Activated CD8-positive, alpha-beta T cell treated with anti-CD3 and anti-CD28 coated beads for 36 hours (primary cell): ENCODE data around the gene CTBP2. TPM values are rescaled to one million over a fixed set of nuclear protein-coding genes. Genes with fewer than 3 reads are reported as not detected.
A peak's percentile ranks its signal among the peaks of the same experiment; 100 is the strongest.

Experiments used
- ATAC-seq: fragments of 200-7000 bp; cut with Tn5 transposase; one replicate; pipeline ENCODE4 v1.10.0; 2021; ENCODE audit warnings: mild to moderate bottlenecking, moderate library complexity
- CTCF ChIA-PET: fragments of 350-600 bp; sonication (Branson Sonifier 250); formaldehyde crosslinking; loops from one replicate; lab custom pipeline; 2021; ENCODE audit warnings: antibody characterized with exemption; lab: Charles Lee
- POLR2A ChIA-PET: fragments of 350-600 bp; sonication (Branson Sonifier 250); formaldehyde crosslinking; loops from one replicate; lab custom pipeline; 2021; ENCODE audit warnings: antibody characterized with exemption; lab: Charles Lee
- DNase-seq: peaks from one replicate; pipeline ENCODE4 v3.0.0-alpha.2; 2020
- H3K27ac Mint-ChIP-seq: one replicate; pipeline ENCODE4 v1.8.0; 2021; ENCODE audit warnings: mild to moderate bottlenecking, mixed read lengths
- H3K27me3 Mint-ChIP-seq: one replicate; pipeline ENCODE4 v1.8.0; 2021; ENCODE audit warnings: mixed read lengths
- H3K36me3 Mint-ChIP-seq: one replicate; pipeline ENCODE4 v1.8.0; 2021; ENCODE audit warnings: low read depth, mixed read lengths
- H3K4me1 Mint-ChIP-seq: one replicate; pipeline ENCODE4 v1.8.0; 2021; ENCODE audit warnings: low read depth, mixed read lengths
- H3K4me3 Mint-ChIP-seq: one replicate; pipeline ENCODE4 v1.8.0; 2021; ENCODE audit warnings: mild to moderate bottlenecking, moderate library complexity, mixed read lengths
- H3K9me3 Mint-ChIP-seq: one replicate; pipeline ENCODE4 v1.8.0; 2021; ENCODE audit warnings: mixed read lengths
- intact Hi-C: fragments of 100-400 bp; cut with micrococcal nuclease; formaldehyde crosslinking; loops from one replicate; pipeline ENCODE4 v1.10.0; 2022
- total RNA-seq, 2 experiments: library from RNA; stranded (reverse); gene quantifications; one replicate each; pipeline ENCODE4 v1.2.3, GENCODE V29; 2021
- TF ChIP-seq, protein P1 (sequence below): fragments of 200-600 bp; IDR thresholded peaks from one replicate; pipeline ENCODE4 v1.8.0; 2022; ENCODE audit warnings: antibody characterized with exemption, mild to moderate bottlenecking

Gene CTBP2
- total RNA-seq, 2 experiments from 2014 or later = 0.60 to 0.88 TPM

GRCh38 chr10:124952123-124952522 lies 208.2 kb downstream of the CTBP2 start:
- Mint-ChIP-seq H3K4me1 (peaks cover 40% of the 10 kb centered on the region), H3K36me3 (peaks cover 19% of the 10 kb centered on the region), H3K27ac (no peak overlapping the region), H3K4me3 (no peak overlapping the region), H3K9me3 (no peaks in the 10 kb centered on the region), H3K27me3 (no peaks in the 10 kb centered on the region)
- ATAC-seq (no peak), DNase-seq (no peak)
- CTCF ChIA-PET = interaction anchor here (1.1 kb wide), 1 partner anchor 9 kb away, joined by 3 read pairs; no protein-coding TSS in a partner anchor
- intact Hi-C loops = no loop called here
- TF ChIP-seq, protein P1, sequence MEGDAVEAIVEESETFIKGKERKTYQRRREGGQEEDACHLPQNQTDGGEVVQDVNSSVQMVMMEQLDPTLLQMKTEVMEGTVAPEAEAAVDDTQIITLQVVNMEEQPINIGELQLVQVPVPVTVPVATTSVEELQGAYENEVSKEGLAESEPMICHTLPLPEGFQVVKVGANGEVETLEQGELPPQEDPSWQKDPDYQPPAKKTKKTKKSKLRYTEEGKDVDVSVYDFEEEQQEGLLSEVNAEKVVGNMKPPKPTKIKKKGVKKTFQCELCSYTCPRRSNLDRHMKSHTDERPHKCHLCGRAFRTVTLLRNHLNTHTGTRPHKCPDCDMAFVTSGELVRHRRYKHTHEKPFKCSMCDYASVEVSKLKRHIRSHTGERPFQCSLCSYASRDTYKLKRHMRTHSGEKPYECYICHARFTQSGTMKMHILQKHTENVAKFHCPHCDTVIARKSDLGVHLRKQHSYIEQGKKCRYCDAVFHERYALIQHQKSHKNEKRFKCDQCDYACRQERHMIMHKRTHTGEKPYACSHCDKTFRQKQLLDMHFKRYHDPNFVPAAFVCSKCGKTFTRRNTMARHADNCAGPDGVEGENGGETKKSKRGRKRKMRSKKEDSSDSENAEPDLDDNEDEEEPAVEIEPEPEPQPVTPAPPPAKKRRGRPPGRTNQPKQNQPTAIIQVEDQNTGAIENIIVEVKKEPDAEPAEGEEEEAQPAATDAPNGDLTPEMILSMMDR = no peak
- POLR2A ChIA-PET = no interaction called here

DNA sequence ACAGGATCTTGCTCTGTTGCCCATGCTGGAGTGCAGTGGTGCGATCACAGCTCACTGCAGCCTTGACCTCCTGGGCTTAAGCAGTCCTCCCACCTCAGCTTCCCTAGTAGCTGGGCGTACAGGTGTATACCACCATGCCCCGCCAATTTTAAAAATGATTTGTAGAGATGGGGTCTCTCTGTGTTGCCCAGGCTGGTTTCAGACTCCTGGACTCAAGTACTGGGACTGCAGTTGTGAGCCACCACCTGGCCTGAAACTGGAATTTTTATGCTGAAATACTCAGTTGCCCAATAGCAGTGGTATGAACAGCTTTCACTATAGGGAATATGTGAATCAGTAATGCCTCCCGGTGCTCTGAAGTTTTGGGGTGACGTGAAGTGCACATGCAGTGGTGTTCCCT lies 210.8 kb downstream of the CTBP2 start:
- POLR2A ChIA-PET = no interaction called here
- Mint-ChIP-seq H3K27ac (no peak overlapping the region), H3K27me3 (no peaks in the 10 kb centered on the region), H3K36me3 (peaks cover 27% of the 10 kb centered on the region), H3K9me3 (no peaks in the 10 kb centered on the region), H3K4me3 (no peak overlapping the region), H3K4me1 (peaks cover 43% of the 10 kb centered on the region)
- CTCF ChIA-PET = interaction anchor here (1.4 kb wide), 1 partner anchor 43 kb away, joined by 3 read pairs; no protein-coding TSS in a partner anchor
- ATAC-seq (no peak), DNase-seq (no peak)
- TF ChIP-seq, protein P1 = no peak
- intact Hi-C loops = no loop called here

- intact Hi-C loops = no loop called here
- ATAC-seq (peak; percentile 79), DNase-seq (no peak)
- TF ChIP-seq, protein P1 = no peak
- Mint-ChIP-seq H3K36me3 (peaks cover 30% of the 10 kb centered on the region), H3K27me3 (no peaks in the 10 kb centered on the region), H3K4me1 (peaks cover 53% of the 10 kb centered on the region), H3K4me3 (no peak overlapping the region), H3K9me3 (no peaks in the 10 kb centered on the region), H3K27ac (peak overlapping the region; percentile 7)
- ChIA-PET POLR2A (no interaction called here), CTCF (interaction anchor here (1.2 kb wide), 1 partner anchor 13 kb away, joined by 5 read pairs; no protein-coding TSS in a partner anchor)
These were observed 213.4 kb downstream of the CTBP2 start for GRCh38 chr10:124946945-124947344.

- intact Hi-C loops = no loop called here
- H3K27me3 Mint-ChIP-seq = no peaks in the 10 kb centered on the region
- ChIA-PET POLR2A (no interaction called here), CTCF (no interaction called here)
- TF ChIP-seq, protein P1 = no peak
- no peak for DNase-seq
- H3K4me3 Mint-ChIP-seq = no peak overlapping the region
- peaks cover 31% of the 10 kb centered on the region for H3K36me3 Mint-ChIP-seq
- H3K27ac Mint-ChIP-seq = no peak overlapping the region
- peaks cover 61% of the 10 kb centered on the region for H3K4me1 Mint-ChIP-seq
- ATAC-seq = no peak
- H3K9me3 Mint-ChIP-seq = no peaks in the 10 kb centered on the region
These were observed 215.4 kb downstream of the CTBP2 start for GRCh38 chr10:124944982-124945381.

- DNase-seq = peak; percentile 6
- H3K36me3 Mint-ChIP-seq = peaks cover 27% of the 10 kb centered on the region
- H3K4me1 Mint-ChIP-seq = peaks cover 64% of the 10 kb centered on the region
- TF ChIP-seq, protein P1 = no peak
- H3K4me3 Mint-ChIP-seq = no peak overlapping the region
- peak overlapping the region; percentile 18 for H3K27ac Mint-ChIP-seq
- no peaks in the 10 kb centered on the region for H3K9me3 Mint-ChIP-seq
- POLR2A ChIA-PET = interaction anchor here (1.1 kb wide), 1 partner anchor 44 kb away, joined by 3 read pairs; no protein-coding TSS in a partner anchor
- no peak for ATAC-seq
- CTCF ChIA-PET = interaction anchor here (0.9 kb wide), 1 partner anchor 32 kb away, joined by 3 read pairs; no protein-coding TSS in a partner anchor
- intact Hi-C loops = no loop called here
- no peaks in the 10 kb centered on the region for H3K27me3 Mint-ChIP-seq
These were observed 216.9 kb downstream of the CTBP2 start for GRCh38 chr10:124943301-124944092.
